Measurements from ENCODE around the gene DRC1. TPM values are rescaled to one million over a fixed set of nuclear protein-coding genes. Genes with fewer than 3 reads are reported as not detected.

The DRC1 gene
- total RNA-seq, 4 donors from 2014 or later: not detected

DNA sequence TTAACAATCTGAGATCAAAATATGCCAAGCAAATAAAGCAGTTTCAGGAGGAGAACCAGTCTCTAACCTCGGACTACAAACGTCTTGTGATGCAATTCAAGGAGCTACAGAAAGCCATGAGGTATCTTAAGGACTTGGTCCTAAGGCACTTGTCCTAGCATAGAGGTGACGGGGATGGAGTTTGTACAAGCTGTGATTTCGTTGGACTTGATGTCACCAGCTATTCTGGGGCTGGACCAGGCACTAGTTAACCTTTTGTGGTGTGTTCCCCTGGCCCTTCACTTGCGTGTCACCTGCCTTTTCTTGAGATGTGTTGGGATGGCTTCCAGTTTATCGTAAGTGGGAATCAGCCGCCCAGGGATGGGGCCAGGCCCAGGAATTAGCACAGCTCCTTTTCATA is 42.5 kb downstream of the DRC1 start:
- H3K27me3 ChIP-seq: no peaks in the 10 kb centered on the region
- no peaks in the 10 kb centered on the region for H3K36me3 ChIP-seq
- H3K4me1 ChIP-seq: no peaks in the 10 kb centered on the region
- DNase-seq: no peak
- H3K27ac ChIP-seq: no peak overlapping the region
- no peaks in the 10 kb centered on the region for H3K9me3 ChIP-seq
- TF ChIP-seq CTCF (IDR thresholded peaks at IDR 0.05): no peak
- TF ChIP-seq POLR2A (IDR thresholded peaks at IDR 0.05): no peak
- no peak overlapping the region for H3K4me3 ChIP-seq

DNA sequence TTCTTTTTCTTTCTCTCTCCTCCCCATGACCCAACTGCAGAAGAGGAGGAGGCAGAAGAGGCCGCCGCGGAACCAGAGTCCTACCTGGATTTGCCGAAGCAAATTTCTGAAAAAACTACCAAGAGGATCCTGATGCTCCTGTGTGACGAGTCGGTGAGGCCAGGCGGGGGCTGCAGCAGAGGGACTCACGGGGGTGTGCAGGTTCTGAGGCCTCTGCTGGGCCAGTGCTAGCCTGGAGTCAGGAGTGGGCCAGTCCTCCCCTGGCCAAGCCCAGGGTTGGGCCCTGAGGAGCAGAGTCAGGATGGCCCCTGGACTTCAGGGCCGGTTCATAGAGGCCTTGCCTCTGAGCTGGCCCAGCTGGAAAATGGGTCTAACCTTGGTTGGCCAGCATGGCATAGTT is 46.9 kb downstream of the DRC1 start:
- no peak for TF ChIP-seq POLR2A (IDR thresholded peaks at IDR 0.05)
- no peak for TF ChIP-seq CTCF (IDR thresholded peaks at IDR 0.05)
- no peaks in the 10 kb centered on the region for H3K9me3 ChIP-seq
- H3K4me1 ChIP-seq: no peaks in the 10 kb centered on the region
- no peaks in the 10 kb centered on the region for H3K27me3 ChIP-seq
- no peak for DNase-seq
- H3K36me3 ChIP-seq: no peaks in the 10 kb centered on the region
- no peak overlapping the region for H3K27ac ChIP-seq
- no peak overlapping the region for H3K4me3 ChIP-seq

DNA sequence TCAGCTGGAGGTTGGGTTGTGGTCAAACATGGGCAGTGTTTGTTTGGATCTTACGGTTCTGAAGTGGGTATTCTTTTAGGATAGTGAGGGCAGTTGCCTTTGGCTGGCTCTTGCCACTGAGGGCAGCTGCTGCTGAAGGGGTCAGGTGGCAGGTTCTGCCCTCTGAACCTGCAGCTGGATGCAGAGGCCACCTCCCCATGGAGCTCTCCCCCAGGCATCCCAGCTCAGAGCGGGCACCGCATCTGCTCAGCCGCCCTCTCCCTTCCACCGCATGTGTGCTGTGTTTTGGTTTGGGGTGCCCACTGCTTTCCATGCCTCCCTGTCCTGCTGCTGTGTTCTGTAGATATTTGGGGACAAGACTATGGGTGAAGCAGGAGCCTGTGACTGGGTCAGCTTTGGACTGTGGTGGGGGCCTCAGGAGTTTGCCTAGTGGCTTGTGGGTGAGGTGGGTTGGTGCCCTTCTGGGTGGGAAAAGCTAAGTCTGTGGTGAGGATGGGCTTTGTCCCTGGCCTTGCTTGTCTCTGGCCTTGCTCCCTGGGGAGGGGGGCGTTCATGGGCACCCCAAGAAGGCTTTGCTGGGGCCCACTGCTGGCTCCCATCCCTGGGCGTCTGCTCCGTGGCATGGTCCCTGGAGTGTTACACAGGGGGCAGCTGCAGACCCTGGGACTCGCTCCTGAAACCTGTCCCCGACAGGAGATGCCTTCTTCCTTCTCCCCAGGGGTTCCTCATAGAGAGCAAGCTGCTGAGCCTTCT is 47.7 kb downstream of the DRC1 start:
- DNase-seq: no peak
- no peak overlapping the region for H3K27ac ChIP-seq
- TF ChIP-seq CTCF (IDR thresholded peaks at IDR 0.05) (no peak), POLR2A (IDR thresholded peaks at IDR 0.05) (no peak)
- no peaks in the 10 kb centered on the region for H3K27me3 ChIP-seq
- no peaks in the 10 kb centered on the region for H3K4me1 ChIP-seq
- H3K36me3 ChIP-seq: no peaks in the 10 kb centered on the region
- no peak overlapping the region for H3K4me3 ChIP-seq
- H3K9me3 ChIP-seq: no peaks in the 10 kb centered on the region

GRCh38 chr2:26450031-26450635 is 48.4 kb downstream of the DRC1 start:
- TF ChIP-seq POLR2A (IDR thresholded peaks at IDR 0.05) (no peak), CTCF (IDR thresholded peaks at IDR 0.05) (no peak)
- no peak for DNase-seq
- H3K27me3 ChIP-seq: no peaks in the 10 kb centered on the region

DNA sequence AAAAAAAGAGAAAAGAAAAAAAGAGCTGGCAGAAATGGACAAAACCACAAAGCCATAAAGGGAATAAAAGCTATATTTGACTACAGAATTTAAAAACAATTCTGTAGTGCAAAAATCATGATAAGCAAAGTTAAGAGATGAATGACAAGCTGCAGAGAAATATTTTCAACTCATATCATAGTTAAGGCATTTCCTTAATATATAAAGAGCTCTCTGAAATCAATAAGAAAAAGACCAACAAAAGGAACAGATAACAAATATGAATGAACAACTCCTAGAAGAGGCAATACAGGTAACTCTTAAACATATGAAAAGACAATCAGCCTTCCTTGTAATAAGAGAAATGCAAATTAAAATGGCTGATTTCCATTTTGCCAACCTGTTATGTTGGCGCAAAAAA is 50.0 kb downstream of the DRC1 start:
- no peak for TF ChIP-seq CTCF (IDR thresholded peaks at IDR 0.05)
- TF ChIP-seq POLR2A (IDR thresholded peaks at IDR 0.05): no peak
- DNase-seq: no peak
- H3K4me1 ChIP-seq: peaks cover 0 to 17% (median 5%) of the 10 kb centered on the region in 4 donors
- no peak overlapping the region for H3K4me3 ChIP-seq
- H3K27ac ChIP-seq: no peak overlapping the region
- no peaks in the 10 kb centered on the region for H3K27me3 ChIP-seq
- no peaks in the 10 kb centered on the region for H3K36me3 ChIP-seq
- no peaks in the 10 kb centered on the region for H3K9me3 ChIP-seq

More at GRCh38 chr2:26450031-26450635, 48.4 kb downstream of the DRC1 start:
- H3K9me3 ChIP-seq: no peaks in the 10 kb centered on the region
- H3K4me1 ChIP-seq: peaks cover 0 to 3% (median under 1%) of the 10 kb centered on the region in 4 donors
- no peak overlapping the region for H3K27ac ChIP-seq
- no peak overlapping the region for H3K4me3 ChIP-seq
- no peaks in the 10 kb centered on the region for H3K36me3 ChIP-seq
